Activated CD4-positive, alpha-beta T cell treated with anti-CD3 and anti-CD28 coated beads, Interleukin-2, amount 50 U/mL, for 4 hours (primary cell): Measurements from ENCODE around the gene KRTAP5-7.
"Not testable (repeated sequence)": the region's sequence is repeated elsewhere in the genome, so short reads cannot be mapped to it uniquely, and the experiment has no call there.

Source experiments
- DNase-seq, 2 experiments: peaks; one replicate each; pipeline ENCODE4 v3.0.0-alpha.2; 2020

Gene KRTAP5-7

GRCh38 chr11:71535825-71536224, 8.8 kb downstream of the KRTAP5-7 start:
- DNase-seq, result no peak

- DNase-seq, result no peak
These were observed 10.5 kb downstream of the KRTAP5-7 start for GRCh38 chr11:71537537-71537936.

GRCh38 chr11:71537977-71538665, 11.1 kb downstream of the KRTAP5-7 start, which contains the start of gene KRTAP5-8:
Gene KRTAP5-8 (plus strand): TSS chr11:71538025. CDS start chr11:71538056, 31 bp downstream.
- DNase-seq, result not testable (repeated sequence)

- no peak for DNase-seq
These were observed 11.6 kb downstream of the KRTAP5-7 start for GRCh38 chr11:71538666-71538990.

GRCh38 chr11:71539017-71539416, 11.9 kb downstream of the KRTAP5-7 start:
- no peak for DNase-seq

- not testable (repeated sequence) for DNase-seq
These were observed 12.9 kb downstream of the KRTAP5-7 start for GRCh38 chr11:71539971-71540370.

- DNase-seq, result not testable (repeated sequence)
These were observed 13.6 kb downstream of the KRTAP5-7 start for GRCh38 chr11:71540521-71541304.

GRCh38 chr11:71542382-71542781, 15.3 kb downstream of the KRTAP5-7 start:
- no peak for DNase-seq

- no peak for DNase-seq
These were observed 16.1 kb downstream of the KRTAP5-7 start for GRCh38 chr11:71542879-71543777.

GRCh38 chr11:71543866-71544265, 16.8 kb downstream of the KRTAP5-7 start:
- no peak for DNase-seq

- no peak for DNase-seq
These were observed 17.6 kb downstream of the KRTAP5-7 start for GRCh38 chr11:71544525-71545214.

GRCh38 chr11:71545405-71545966, 18.4 kb downstream of the KRTAP5-7 start:
- DNase-seq, result no peak

GRCh38 chr11:71548120-71548519, 21.1 kb downstream of the KRTAP5-7 start, which contains the start of gene KRTAP5-9:
Gene KRTAP5-9 (plus strand): TSS chr11:71548420. CDS start chr11:71548658, 238 bp downstream.
- no peak for DNase-seq

- DNase-seq, result no peak
These were observed 21.7 kb downstream of the KRTAP5-7 start for GRCh38 chr11:71548716-71549151.

- DNase-seq, result no peak
These were observed 24.6 kb downstream of the KRTAP5-7 start for GRCh38 chr11:71551711-71552110.

- no peak for DNase-seq
These were observed 27.9 kb downstream of the KRTAP5-7 start for GRCh38 chr11:71554996-71555395.

- no peak for DNase-seq
These were observed 28.4 kb downstream of the KRTAP5-7 start for GRCh38 chr11:71555508-71555907.

GRCh38 chr11:71556018-71556417, 29.0 kb downstream of the KRTAP5-7 start:
- no peak for DNase-seq

- no peak for DNase-seq
These were observed 30.2 kb downstream of the KRTAP5-7 start for GRCh38 chr11:71557257-71557656.

- no peak for DNase-seq
These were observed 31.9 kb downstream of the KRTAP5-7 start for GRCh38 chr11:71558996-71559395.

- DNase-seq, result no peak
These were observed 35.1 kb downstream of the KRTAP5-7 start for GRCh38 chr11:71562120-71562519.

GRCh38 chr11:71563406-71563805, 36.3 kb downstream of the KRTAP5-7 start:
- DNase-seq, result no peak
